Ishikawa (cell line): ENCODE results near the gene AGAP1.

ENCODE experiments used
- CEBPB ChIP-seq: IDR thresholded peaks from 2 replicates; pipeline ENCODE4 v1.6.1; 2012
- CREB1 ChIP-seq: IDR thresholded peaks from 2 replicates; pipeline ENCODE4 v1.6.1; 2012; ENCODE audit warnings: low read depth
- EGR1 ChIP-seq: IDR thresholded peaks from 2 replicates; pipeline ENCODE4 v1.6.1; 2012
- EP300 ChIP-seq: IDR thresholded peaks from 2 replicates; pipeline ENCODE4 v1.6.1; 2012; ENCODE audit warnings: borderline replicate concordance
- FOXM1 ChIP-seq: IDR thresholded peaks from 2 replicates; pipeline ENCODE4 v1.6.1; 2012; ENCODE audit warnings: low read depth, borderline replicate concordance
- NFIC ChIP-seq: IDR thresholded peaks from 2 replicates; pipeline ENCODE4 v1.6.1; 2012
- RAD21 ChIP-seq: IDR thresholded peaks from 2 replicates; pipeline ENCODE4 v1.6.1; 2012; ENCODE audit warnings: low read depth
- TAF1 ChIP-seq: IDR thresholded peaks from 2 replicates; pipeline ENCODE4 v1.6.1; 2012; ENCODE audit warnings: low read depth, mild to moderate bottlenecking
- TCF12 ChIP-seq: IDR thresholded peaks from 2 replicates; pipeline ENCODE4 v1.6.1; 2012; ENCODE audit warnings: low read depth
- TEAD4 ChIP-seq: IDR thresholded peaks from 2 replicates; pipeline ENCODE4 v1.6.1; 2012
- YY1 ChIP-seq: IDR thresholded peaks from 2 replicates; pipeline ENCODE4 v1.6.1; 2012; ENCODE audit warnings: low read depth
- ZBTB7A ChIP-seq: IDR thresholded peaks from 2 replicates; pipeline ENCODE4 v1.6.1; 2012; ENCODE audit warnings: low read depth
- TF ChIP-seq, protein P1 (sequence below): IDR thresholded peaks from 2 replicates; pipeline ENCODE4 v1.6.1; 2012; ENCODE audit warnings: low read depth, mild to moderate bottlenecking
- TF ChIP-seq, protein P2 (sequence below): IDR thresholded peaks from 2 replicates; pipeline ENCODE4 v1.6.1; 2012
- TF ChIP-seq, protein P3 (sequence below): IDR thresholded peaks from 2 replicates; pipeline ENCODE4 v1.6.1; 2012

The AGAP1 gene

DNA sequence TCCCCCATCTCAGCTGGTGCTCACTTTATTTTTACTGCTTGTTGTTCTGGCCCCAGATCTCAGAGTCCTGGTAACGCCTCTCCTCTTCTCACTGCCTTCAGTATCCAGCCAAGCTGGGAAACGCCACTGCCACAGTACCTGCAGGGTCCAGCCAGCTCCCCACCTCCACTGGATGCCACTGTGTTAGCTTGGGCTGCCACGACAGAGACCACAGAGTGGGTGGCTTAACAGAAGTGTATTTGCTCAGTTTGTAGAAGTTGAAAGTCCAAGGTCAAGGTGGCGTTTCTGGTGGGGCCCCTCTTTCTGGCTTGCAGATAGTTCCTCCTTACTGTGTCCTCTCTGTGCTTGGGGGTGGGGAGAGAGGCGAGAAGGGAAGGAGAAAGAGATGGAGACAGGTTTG lies 107.1 kb downstream of the AGAP1 start:
- TF ChIP-seq ZBTB7A (no peak), EP300 (no peak), EGR1 (no peak), TCF12 (no peak), YY1 (no peak), TAF1 (no peak), FOXM1 (no peak), CEBPB (no peak), NFIC (no peak), CREB1 (no peak), RAD21 (no peak), TEAD4 (no peak)
- TF ChIP-seq, protein P1, sequence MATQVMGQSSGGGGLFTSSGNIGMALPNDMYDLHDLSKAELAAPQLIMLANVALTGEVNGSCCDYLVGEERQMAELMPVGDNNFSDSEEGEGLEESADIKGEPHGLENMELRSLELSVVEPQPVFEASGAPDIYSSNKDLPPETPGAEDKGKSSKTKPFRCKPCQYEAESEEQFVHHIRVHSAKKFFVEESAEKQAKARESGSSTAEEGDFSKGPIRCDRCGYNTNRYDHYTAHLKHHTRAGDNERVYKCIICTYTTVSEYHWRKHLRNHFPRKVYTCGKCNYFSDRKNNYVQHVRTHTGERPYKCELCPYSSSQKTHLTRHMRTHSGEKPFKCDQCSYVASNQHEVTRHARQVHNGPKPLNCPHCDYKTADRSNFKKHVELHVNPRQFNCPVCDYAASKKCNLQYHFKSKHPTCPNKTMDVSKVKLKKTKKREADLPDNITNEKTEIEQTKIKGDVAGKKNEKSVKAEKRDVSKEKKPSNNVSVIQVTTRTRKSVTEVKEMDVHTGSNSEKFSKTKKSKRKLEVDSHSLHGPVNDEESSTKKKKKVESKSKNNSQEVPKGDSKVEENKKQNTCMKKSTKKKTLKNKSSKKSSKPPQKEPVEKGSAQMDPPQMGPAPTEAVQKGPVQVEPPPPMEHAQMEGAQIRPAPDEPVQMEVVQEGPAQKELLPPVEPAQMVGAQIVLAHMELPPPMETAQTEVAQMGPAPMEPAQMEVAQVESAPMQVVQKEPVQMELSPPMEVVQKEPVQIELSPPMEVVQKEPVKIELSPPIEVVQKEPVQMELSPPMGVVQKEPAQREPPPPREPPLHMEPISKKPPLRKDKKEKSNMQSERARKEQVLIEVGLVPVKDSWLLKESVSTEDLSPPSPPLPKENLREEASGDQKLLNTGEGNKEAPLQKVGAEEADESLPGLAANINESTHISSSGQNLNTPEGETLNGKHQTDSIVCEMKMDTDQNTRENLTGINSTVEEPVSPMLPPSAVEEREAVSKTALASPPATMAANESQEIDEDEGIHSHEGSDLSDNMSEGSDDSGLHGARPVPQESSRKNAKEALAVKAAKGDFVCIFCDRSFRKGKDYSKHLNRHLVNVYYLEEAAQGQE: no peak
- TF ChIP-seq, protein P2, sequence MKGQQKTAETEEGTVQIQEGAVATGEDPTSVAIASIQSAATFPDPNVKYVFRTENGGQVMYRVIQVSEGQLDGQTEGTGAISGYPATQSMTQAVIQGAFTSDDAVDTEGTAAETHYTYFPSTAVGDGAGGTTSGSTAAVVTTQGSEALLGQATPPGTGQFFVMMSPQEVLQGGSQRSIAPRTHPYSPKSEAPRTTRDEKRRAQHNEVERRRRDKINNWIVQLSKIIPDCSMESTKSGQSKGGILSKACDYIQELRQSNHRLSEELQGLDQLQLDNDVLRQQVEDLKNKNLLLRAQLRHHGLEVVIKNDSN: no peak
- TF ChIP-seq, protein P3, sequence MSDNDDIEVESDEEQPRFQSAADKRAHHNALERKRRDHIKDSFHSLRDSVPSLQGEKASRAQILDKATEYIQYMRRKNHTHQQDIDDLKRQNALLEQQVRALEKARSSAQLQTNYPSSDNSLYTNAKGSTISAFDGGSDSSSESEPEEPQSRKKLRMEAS: no peak

GRCh38 chr2:235601960-235602704 lies 108.3 kb downstream of the AGAP1 start:
- TF ChIP-seq, protein P3: no peak
- TF ChIP-seq CEBPB (no peak), TCF12 (no peak), TAF1 (no peak), CREB1 (no peak), FOXM1 (no peak)

DNA sequence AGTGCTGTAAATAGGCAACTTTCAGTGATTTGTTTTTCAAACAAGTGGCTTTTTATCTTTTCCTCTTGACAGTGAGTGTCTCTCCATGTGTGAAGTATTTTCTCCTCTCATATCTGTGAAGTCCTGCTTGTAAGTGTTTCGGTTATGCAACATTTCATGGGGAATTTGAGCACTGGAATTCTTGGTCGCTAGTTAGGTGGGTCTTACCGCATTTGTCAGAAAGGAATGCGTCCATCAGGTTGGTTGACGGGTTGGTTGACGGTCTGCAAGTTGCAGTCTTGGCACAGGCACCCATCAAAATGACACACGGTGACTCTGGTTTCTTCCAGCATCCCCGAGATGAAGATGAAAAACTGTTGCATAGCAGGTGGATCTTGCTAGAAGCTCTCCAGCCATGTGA lies 109.8 kb downstream of the AGAP1 start:
- TF ChIP-seq TEAD4: peak; percentile 44
- TF ChIP-seq ZBTB7A: no peak

DNA sequence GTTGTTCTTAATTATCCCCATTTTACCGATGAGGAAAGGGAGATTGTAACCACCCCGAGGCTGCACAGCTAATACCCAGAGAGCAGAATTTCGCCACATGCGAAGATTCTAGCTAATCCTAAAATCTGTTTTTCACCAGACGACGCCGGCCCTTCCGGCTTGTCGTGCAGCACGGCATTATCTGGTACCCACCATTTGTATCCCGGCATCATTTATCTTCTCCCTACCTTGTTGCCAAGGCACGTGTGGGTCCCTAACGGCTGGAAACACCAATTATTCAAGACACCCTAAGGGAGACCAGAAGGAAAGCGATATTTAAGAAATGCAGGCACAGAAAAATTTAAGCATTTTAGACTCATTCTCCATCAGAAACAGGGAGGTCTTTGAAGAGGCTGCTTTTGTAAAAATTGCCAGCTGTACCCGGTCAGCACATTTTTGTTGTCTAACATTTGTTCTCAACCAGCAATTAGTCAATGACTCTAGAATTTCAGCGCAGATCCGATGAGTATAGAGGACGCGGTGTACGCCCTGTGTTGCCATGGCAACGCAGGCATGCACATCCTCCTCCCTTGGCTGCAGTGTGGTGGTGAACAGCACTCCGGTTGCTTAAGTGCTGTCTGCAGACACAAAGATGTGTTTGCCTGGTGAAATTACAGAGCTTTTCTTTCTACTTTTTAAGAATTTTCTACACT lies 111.6 kb downstream of the AGAP1 start:
- TF ChIP-seq TEAD4 (no peak), EGR1 (no peak), FOXM1 (no peak), CEBPB (no peak), TAF1 (no peak), NFIC (no peak), RAD21 (no peak), YY1 (no peak), EP300 (no peak), TCF12 (no peak), ZBTB7A (no peak), CREB1 (no peak)
- TF ChIP-seq, protein P1: no peak
- TF ChIP-seq, protein P3: no peak
- TF ChIP-seq, protein P2: no peak

GRCh38 chr2:235606004-235606715 lies 112.3 kb downstream of the AGAP1 start:
- TF ChIP-seq TEAD4 (no peak), EGR1 (no peak), NFIC (no peak), YY1 (no peak), RAD21 (no peak), TAF1 (no peak), FOXM1 (no peak), CEBPB (no peak), TCF12 (no peak)
- TF ChIP-seq, protein P3: no peak
- TF ChIP-seq, protein P2: no peak
